BE2C (cell line): ENCODE measurements around the gene MYB.

Experiments
- DNase-seq: peaks from one replicate; pipeline ENCODE4 v3.0.0-alpha.2; 2020
- H3K27me3 ChIP-seq: fragments of 250-450 bp; sonication (Bioruptor Pico); 2 replicates; pipeline ENCODE4 v1.5.1; 2020; ENCODE audit warnings: mild to moderate bottlenecking
- H3K36me3 ChIP-seq: fragments of 250-450 bp; sonication (Bioruptor Pico); 2 replicates; pipeline ENCODE4 v1.5.1; 2020; ENCODE audit warnings: mild to moderate bottlenecking
- H3K4me1 ChIP-seq: fragments of 250-450 bp; sonication (Bioruptor Pico); 2 replicates; pipeline ENCODE4 v1.5.1; 2020
- H3K4me3 ChIP-seq: 2 replicates; pipeline ENCODE4 v1.5.1; 2011; ENCODE audit warnings: low read depth, low read length
- H3K9me3 ChIP-seq: fragments of 250-450 bp; sonication (Bioruptor Pico); 2 replicates; pipeline ENCODE4 v1.5.1; 2020
- CTCF ChIP-seq: IDR thresholded peaks from 2 replicates; pipeline ENCODE4 v1.5.1; 2012; ENCODE audit warnings: mild to moderate bottlenecking, low read depth, low read length

The MYB gene

GRCh38 chr6:135192256-135193174 is 11.4 kb downstream of the MYB start:
- Histone ChIP-seq H3K27me3 (no peaks in the 10 kb centered on the region), H3K9me3 (no peaks in the 10 kb centered on the region), H3K4me3 (no peak overlapping the region), H3K4me1 (no peaks in the 10 kb centered on the region), H3K36me3 (no peaks in the 10 kb centered on the region)
- no peak for DNase-seq
- TF ChIP-seq CTCF, result no peak

DNA sequence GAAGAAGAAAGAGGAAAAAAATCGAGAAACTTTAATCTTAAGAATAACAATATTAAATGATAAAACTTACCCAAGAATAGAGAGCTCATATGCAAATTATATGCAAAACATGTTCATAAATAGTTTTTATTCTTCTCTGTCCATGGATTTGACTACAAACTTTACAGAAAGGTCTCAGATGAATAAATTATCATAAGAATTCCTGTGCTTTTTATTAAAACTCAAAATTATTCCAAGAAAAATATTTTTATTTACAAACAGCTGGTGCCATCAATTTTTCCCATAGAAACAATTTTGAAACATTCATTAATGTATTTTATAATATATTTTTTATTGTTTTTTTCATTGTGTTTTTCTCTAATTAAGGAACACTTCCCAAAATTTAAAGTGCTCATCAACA is 12.1 kb downstream of the MYB start:
- no peak overlapping the region for H3K4me3 ChIP-seq
- no peak for DNase-seq
- no peaks in the 10 kb centered on the region for H3K4me1 ChIP-seq
- H3K9me3 ChIP-seq, result no peaks in the 10 kb centered on the region
- H3K36me3 ChIP-seq, result no peaks in the 10 kb centered on the region
- no peak for TF ChIP-seq CTCF
- H3K27me3 ChIP-seq, result no peaks in the 10 kb centered on the region

GRCh38 chr6:135195041-135195440 is 13.9 kb downstream of the MYB start:
- DNase-seq, result no peak
- Histone ChIP-seq H3K27me3 (no peaks in the 10 kb centered on the region), H3K9me3 (no peaks in the 10 kb centered on the region), H3K4me1 (no peaks in the 10 kb centered on the region), H3K4me3 (no peak overlapping the region), H3K36me3 (no peaks in the 10 kb centered on the region)
- no peak for TF ChIP-seq CTCF

DNA sequence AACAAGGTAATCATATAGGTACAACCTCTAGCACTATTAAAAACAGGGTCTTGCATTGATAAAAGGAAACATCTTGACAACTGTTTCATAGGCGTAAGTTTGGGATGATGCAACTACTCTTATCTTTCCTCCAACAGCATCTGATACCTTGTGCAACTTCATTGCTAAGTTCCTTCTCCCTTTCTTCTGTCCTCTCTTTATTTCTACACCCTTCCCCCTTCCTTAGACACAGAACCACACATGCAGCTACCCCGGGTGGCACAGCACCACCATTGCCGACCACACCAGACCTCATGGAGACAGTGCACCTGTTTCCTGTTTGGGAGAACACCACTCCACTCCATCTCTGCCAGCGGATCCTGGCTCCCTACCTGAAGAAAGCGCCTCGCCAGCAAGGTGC is 14.4 kb downstream of the MYB start:
- H3K4me3 ChIP-seq, result no peak overlapping the region
- no peak for DNase-seq
- H3K4me1 ChIP-seq, result no peaks in the 10 kb centered on the region
- H3K9me3 ChIP-seq, result no peaks in the 10 kb centered on the region
- H3K36me3 ChIP-seq, result no peaks in the 10 kb centered on the region
- no peak for TF ChIP-seq CTCF
- H3K27me3 ChIP-seq, result no peaks in the 10 kb centered on the region

- Histone ChIP-seq H3K36me3 (no peaks in the 10 kb centered on the region), H3K27me3 (no peaks in the 10 kb centered on the region), H3K9me3 (no peaks in the 10 kb centered on the region), H3K4me1 (no peaks in the 10 kb centered on the region), H3K4me3 (no peak overlapping the region)
- no peak for DNase-seq
- no peak for TF ChIP-seq CTCF
Measured at GRCh38 chr6:135196739-135197510, 15.8 kb downstream of the MYB start.

- DNase-seq, result no peak
- Histone ChIP-seq H3K36me3 (no peaks in the 10 kb centered on the region), H3K4me1 (no peaks in the 10 kb centered on the region), H3K4me3 (no peak overlapping the region), H3K9me3 (no peaks in the 10 kb centered on the region), H3K27me3 (no peaks in the 10 kb centered on the region)
- no peak for TF ChIP-seq CTCF
Measured at GRCh38 chr6:135202836-135203235, 21.7 kb downstream of the MYB start.
